Left renal cortex interstitium (tissue), 4 donors: ENCODE measurements around the gene LZTS3. TPM values are rescaled to one million over a fixed set of nuclear protein-coding genes. Genes with fewer than 3 reads are reported as not detected.
"Not testable (repeated sequence)": the region's sequence is repeated elsewhere in the genome, so short reads cannot be mapped to it uniquely, and the experiment has no call there.

Experiments
- DNase-seq, 4 donors: peaks; one replicate each; pipeline ENCODE4 v3.0.0-alpha.2; 2013; ENCODE audit warnings: low read depth in 4 of 4, low spot score in 2 of 4, missing footprints in 1 of 4
- polyA plus RNA-seq, 4 donors: library from polyadenylated mRNA; unstranded; fragments of 120-200 nt; gene quantifications; one replicate each; pipeline ENCODE4 v1.2.1, GENCODE V29; 2013; ENCODE audit not compliant: insufficient read length in 4 of 4

The LZTS3 gene
- polyA plus RNA-seq, 4 donors = 13.0 to 21.7 (median 17.6) TPM

DNA sequence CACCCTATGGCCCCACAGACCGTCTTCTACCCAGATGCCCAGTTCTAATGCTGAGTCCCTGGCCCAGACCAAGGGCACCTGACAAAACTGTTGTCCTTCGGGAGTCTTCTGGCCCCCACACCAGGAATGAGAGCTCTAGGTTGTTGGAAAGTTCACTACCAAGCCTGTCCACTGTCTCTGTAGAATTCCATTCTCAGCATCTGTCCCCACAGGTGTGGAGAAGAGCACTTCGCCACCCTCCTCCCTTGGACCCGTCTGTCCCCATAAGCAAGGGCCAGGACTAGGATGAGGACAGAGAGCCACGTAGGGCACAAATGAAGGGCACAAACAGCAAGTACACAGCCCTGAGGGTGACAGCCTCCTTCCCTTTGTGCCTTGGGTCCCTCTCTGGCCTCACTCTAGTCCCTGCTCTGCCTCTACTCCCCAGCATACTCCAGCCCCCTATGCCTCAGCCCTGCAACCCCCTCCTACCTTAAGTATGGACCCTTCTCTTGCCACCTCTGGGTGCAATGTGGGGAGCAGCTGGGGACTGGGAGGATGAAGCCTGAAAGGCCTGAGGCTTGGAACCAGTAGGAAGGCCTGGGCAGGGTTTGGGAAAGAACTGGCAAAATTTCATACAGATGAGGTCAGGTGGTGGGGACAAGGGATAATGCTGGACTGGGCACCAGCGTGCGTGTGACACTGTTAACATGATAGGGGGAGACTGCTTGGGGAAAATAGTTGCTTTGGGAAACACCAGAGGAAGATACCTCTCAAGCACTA lies 4.3 kb downstream of the LZTS3 start:
- DNase-seq = no peak

DNA sequence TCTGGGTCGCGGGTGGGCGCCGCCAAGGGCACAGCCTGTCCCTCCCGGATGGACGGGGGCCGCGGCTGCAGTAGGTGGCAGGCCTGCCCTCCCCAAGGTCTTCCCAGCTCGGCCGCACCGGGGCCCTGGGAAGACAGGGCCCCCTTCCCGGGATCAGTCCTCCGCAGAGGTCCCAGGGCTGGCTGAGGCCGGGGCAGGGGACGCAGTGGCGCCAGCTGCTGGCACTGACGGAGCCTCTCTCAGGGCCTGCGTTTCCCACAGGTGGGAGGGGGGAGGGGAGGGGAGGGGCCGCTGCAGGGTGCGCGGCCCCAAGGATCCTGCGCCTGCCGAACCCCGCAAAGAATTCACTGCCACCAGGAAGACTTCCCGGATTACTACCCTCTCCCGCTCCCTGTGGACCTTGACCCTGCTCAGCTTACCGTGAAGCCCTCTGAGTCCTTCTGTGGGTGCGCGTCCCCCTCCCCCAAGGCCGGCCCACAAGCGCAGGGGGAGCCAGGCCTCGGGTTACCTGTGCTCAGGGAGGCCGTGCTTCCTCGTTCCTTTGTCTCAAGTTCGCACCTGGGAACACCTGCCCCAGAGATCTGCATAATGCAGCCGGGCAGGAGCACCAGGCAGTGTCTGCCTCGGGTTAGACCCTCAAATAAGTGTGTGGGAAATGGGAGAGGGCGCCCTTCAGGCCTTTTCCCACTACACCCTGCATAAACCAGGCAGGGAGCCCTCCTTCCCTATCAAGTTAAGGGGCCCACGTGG lies 5.1 kb downstream of the LZTS3 start:
- DNase-seq = no peak

DNA sequence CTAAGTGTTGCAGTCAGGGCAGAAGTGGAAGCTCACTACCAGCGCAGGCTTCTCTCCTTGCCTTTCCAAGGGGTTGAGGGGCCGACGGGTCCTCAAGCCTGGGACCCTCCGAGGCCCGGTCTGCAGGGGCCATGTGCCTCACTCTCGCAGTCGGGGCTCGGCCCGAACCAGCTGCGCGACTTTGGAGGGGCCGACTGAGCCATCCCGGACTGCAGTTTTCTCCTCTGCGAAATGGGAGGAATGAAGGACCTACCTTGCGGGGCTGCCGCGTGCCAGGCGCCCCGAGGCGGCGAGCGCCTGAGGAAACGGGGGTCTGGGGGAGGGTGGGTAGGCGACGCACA lies 5.6 kb downstream of the LZTS3 start:
- DNase-seq = no peak

DNA sequence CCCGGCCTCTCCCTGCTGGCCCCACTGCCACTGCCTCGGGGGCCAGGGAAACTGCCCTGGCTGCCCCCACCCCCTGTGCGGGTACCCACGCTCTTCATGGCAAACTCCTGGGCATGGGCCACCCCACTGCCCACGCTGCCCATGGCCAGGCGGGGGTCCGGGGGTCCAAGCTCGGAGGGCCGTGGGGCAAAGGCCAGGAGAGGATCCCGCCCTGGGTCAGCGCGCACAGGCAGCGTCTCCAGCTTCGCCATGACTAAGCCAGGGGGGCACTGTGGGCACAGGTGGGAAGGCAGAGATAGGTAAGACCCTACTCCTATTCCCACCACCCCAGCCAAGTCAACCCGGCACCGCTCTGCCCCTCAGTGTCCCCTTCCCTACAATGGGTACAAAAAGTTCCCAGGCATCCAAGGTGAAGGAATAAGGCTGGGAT lies 6.4 kb downstream of the LZTS3 start:
- no peak for DNase-seq

DNA sequence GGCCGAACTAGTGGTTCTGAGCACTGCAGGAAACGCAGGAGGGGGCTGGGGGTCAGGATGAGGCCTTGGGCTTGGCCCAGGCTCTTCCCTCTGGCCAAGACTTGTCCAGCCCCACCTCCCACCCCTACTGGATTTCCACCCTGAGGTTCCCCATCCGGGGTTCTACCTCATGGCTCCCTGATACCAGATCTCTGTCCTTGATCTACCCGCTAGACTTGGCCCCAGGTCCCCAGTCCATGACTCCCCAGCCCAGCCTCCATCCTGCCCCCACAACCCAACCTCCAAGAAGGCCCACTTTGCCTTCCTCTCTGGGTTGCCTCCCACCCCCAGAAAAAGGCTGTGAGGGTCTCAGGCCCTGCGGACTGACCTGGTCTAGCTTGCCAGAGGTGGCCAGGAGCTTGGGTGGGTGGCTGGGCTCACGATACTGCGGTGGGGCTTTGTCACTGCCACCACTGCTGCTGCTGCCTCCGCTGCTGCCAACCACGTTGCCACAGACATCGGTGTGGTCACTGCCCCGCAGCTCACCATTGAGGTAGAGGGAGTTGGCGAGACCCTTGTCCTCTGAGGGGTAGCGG lies 6.9 kb downstream of the LZTS3 start:
- DNase-seq = no peak

DNA sequence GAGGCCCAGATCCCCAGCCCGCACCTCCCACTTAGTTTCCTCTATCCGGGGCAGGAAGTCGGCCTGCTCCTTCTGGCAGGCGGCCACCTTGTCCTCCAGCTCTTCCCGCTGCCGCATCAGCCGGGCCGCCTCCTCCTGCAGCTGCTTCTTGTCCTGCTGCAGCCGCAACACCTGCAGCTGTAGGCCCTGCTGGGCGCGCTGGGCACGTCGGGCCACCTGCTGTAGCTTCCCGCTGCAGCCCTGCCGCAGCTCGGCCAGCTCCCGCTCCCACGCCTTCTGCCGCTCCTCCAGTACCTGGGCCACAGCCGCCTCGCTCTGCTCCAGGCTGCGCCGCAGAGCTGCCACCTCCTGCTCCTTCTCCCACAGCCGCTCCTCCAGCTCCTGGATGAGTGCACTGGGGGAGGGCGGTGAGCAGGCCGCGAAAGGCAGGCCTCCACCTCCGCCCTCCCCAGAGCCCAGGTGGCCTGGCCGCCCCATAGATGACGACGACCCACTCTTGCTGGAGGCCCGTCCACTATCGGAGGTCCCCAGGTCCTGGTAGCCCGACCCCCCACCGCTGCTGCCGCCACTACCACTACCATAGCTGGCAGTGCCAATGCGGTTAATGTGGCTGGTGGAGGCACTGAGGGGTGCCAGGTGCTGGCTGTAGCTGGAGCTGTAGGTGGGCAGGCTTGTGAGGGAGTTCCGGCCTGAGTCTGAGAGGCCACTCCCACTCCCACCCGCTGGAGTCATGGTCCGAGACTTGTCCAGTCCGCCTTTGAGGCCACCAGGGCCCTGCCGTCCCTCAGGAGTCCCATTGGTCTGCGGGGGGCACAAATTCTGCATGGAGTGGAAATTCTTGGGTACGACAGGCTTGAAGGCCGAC lies 7.6 kb downstream of the LZTS3 start:
- no peak for DNase-seq

DNA sequence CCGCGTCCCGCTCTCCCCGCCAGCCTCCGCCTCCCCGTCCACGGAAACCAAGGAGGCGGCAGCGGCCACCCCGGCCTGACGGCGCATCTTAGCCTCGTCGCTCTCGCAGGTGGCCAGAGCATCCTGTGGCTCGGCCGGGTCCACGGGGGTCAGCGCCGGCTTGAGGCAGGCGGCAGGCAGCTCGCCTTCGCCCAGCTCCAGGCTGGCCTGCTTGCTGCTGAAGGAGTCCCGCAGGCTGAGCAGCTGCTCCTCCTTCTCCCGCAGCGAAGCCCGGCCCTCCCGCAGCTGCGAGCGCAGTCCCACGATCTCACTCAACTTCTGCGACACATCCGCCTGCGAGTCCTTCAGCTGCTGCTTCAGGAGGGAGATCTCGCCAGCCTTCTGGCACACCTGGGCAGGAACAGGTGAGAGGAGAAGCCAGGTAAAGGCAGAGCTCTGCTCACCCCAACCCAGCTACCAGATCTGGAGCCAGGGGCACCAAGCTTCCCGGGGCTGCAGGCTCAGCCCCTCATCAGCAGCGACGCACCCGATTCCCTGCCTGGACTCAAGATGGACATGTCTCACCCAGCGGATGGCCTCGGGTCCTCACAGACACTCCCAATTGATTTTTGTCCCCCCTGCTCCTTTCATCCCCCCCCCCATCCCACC lies 8.5 kb downstream of the LZTS3 start:
- no peak for DNase-seq

DNA sequence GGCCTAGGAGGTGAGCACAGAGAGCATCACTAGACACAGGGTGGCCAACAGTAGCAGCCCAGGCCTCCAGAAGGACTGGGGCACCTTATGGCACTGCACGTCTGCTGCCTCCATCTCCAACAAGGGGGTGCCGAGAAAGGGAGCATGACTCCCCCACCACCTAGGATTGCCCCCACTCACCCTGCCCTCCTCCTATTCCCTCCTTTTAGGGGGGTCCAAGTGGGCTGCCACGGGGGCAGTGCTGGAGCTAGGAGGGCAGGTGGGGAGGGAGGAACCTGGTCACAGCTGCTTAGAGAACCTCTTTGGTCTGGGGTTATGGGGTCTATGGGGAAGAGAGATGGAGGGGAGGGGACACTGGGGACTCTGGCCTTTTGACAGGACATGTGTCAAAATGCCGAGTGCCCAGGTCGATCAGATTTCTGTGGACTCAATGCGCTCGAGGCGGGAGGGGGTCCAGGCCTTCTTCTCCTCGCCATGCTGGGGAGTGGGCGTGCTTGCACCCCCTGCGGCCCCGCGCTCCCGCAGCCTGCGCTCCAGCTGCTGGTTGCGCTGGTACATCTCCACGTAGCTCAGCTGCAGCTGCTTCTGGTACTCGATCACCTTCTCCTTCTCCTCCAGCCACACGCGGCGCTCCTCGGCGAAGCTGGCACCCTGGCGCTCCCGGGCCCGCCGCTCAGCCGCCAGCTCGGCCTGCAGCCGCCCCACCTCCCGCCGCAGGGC lies 9.1 kb downstream of the LZTS3 start:
- no peak for DNase-seq

DNA sequence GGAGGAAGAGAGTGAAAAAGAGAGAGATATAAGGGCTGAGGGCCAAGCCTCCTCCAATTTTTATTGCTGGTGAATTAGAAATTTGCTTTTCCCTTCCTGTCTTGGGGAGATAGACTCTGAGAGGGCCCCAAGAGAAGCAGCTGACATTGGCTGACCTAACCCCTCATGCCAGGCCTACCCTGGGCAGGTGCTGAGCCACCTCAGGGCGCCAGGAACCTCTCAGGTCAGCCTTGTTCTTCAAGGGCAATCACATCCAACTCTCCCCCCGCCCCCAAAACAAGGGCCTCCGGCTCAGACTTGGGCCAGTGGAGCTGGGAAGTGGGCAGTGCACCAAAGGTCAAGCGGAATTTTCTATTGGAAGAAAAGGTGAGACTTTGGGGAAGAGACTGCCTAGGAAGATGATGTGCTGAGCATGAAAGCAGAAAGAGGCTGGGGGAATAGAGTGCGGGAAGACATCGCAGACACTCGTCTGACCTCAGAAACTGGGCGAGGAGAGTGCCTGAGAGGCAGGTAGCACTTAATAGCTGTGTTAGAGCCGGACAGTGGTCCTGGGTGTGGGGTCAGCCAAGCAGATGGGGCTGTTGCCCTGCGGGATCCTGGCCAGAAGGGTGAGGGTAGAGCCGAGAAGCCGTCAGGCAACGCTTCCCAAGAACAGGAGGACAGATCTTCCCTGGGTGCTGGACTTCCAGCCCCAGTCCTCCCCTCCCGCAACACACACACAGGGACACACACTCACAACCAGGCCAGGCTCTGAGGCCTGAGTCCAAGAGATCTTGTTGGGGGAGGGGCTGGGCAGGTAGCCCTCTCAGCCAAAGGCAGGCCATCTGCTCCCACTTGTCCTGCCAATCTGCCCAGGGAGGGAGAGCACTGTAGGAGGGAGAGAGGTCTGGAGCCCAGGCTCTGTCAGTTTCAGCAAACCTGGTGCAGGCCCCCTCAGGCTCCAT lies 10.0 kb downstream of the LZTS3 start:
- no peak for DNase-seq

DNA sequence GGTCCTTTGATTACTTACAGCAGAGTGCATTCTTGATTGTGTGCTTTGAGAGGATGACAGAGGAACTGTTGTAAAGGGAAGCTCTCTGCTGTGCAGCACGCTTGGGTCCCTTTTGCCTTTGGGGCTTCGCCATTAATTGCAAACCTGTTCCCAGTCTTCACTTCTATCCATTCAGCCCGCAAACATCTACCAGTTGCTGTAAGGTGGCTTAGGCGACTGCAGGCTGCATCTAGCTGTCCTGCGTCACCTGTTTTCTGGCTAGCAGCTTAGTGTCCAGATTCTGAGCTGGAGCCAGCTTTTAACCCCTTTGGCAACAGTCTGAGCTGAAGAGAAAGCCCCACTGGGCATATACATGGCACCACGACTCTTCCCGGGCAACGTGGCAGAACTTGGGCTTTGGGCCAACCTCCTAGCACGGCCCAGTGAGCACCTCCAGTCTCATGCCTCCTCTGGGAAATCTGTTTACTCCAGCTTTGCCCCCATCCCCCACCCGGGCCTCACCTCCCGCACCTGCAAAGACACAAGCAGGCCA lies 11.2 kb downstream of the LZTS3 start:
- DNase-seq = no peak

DNA sequence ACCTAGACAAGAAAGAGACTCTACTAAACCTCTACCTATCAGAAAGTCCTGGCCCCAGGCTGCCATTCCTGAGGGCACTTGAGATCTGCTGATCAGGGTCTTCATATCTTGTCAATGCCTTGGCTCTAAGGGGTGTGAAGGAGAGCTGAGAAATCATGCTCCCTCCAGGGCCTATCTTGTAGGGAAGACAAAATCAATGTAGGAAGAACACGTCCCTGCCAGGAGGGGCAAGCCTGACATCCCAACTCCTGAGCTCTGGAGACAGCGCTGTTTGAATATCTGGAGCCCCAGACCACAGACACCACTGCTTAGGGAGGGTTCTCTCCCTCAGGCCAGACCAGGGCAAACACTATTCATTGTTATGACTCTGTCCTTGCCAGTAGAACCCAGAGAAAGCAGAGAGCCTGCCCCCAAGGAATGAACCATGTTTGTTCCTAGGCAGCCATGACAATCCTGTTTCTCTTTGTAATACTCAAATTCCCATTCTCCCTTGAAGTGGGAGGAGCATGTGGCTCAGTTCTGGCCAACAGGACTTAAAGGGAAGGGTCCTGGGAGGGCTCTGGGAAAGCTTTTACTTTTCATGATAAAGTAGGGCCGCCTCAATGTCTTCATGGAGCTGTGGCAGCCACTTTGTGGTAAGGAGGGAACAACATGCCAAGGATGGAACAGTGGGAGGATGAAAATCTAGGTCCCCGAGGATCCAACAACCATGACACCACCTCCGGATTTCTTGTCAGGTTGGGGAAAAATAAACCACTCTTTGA lies 11.9 kb downstream of the LZTS3 start:
- no peak for DNase-seq

DNA sequence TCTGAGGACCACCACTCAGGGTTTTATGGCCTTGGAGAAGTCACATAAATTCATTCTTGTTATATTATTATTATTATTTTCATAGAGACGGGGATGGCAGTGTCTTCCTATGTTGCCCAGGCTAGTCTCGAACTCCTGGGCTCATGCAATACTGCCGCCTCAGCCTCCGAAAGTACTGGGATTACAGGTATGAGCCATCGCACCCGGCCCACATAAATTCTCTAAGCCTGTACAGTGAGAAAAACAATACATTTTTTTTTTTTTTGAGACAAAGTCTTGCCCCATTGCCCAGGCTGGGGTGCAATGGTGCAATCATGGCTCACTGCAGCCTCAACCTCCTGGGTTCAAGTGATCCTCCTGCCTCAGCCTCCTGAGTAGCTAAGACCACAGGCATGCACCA lies 12.9 kb downstream of the LZTS3 start:
- no peak for DNase-seq

DNA sequence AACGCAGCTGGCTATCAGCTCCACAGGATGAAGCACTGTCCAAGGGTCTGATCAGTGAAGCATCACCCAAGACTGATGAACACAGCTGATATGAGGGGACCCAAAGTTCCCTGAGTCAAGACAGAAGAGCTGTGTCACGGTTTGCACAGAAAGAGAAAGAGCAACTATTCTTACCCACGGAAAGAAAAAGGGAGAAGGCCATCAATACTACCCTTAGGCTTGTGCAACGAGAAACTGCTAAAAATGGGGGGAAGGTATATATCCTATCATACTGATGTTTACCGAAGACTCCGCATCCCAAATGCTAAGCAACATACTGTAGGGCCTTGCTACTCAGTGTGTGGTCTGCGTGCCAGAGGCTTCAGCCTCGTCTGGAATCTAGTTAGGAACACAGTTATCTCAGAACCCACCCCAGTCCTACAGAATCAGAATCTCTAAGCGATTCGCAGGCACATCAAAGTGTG lies 14.3 kb downstream of the LZTS3 start:
- DNase-seq = no peak

DNA sequence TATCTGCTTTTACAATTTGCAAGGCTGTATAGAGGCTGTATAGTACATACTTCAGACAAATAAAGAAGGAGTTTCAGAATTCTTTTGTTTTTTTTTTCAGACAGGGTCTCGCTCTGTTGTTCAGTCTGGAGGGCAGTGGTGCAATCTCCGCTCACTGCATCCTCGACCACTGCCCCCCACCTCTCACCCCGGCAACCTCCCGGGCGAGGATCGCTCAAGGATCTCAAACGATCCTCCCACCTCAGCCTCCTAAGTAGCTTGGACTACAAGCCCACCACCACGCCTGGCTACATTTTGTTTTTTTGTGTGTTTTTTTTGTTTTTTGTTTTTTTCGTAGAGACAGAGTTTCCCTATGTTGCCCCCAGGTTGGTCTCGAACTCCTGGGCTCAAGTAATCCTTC lies 15.5 kb downstream of the LZTS3 start:
- DNase-seq = no peak

DNA sequence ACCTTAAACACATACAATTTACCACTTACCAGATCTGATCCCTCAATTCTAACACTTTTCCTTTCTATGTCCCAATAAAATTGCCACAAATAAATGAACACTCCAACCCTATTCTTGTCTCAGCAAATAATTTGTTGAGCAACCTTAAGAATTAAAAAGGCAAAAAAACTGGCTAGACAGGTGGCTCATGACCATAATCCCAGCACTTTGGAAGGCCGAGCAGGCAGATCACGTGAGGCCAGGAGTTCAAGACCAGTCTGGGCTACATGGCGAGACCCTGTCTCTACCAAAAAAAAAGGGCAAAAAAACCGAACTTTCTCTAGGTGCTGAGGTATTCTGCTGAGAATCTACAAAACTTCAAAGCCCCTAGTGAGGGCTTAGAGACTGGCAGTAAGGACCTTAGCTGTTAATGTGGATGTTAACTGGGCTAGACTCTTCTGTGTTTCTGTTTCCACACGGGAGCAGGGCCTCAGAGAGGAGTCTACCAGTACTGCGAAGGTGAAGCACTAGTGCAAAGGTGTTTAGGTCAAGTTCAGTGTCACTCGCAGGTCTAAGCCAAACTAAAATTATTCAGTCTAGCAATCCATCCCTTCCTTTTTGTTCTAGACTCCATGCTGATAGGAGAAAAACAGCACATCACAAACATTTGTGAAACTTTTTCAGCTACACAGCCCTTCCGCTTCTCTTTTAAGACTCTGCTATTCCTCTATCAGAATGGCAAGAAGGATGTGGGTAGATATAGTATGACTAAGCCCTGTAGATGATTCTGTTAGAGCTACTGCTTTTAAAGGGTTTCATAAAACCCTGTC lies 16.3 kb downstream of the LZTS3 start:
- DNase-seq = no peak

DNA sequence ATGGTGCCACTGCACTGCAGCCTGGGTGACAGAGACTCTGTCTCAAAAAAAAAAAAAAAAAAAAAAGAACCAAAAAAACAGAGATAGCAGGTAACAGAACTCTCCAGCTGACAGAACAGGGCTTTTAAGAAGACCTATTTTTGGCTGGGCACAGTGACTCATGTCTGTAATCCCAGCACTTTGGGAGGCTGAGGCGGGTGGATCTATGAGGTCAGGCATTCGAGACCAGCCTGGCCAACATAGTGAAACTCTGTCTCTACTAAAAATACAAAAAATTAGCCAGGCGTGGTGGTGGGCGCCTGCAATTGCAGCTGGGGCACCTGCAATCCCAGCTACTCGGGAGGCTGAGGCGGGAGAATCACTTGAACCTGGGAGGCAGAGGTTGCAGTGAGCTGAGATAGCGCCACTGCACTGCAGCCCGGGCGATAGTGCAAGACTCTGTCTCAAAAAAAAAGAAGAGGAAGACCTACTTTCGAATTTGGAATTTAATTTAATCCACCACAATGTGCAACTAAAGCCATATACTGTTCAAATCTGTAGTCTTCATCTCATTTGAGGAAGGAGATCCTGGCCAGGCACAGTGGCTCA lies 21.2 kb downstream of the LZTS3 start:
- not testable (repeated sequence) for DNase-seq
